Heart left ventricle (tissue), 13 donors: Measurements from ENCODE around the gene PCDHA1.

Source experiments
- CTCF ChIP-seq, 12 donors: fragments of 200-600 bp; sonication (generic) in 4 of 12; IDR thresholded peaks; one replicate each; pipeline versions ENCODE4 v1.5.0 to v1.8.0; 2018 to 2022; ENCODE audit warnings: antibody characterized with exemption in 12 of 12, mild to moderate bottlenecking in 5 of 12
- POLR2A ChIP-seq, 2 donors: fragments of 450-650 bp; IDR thresholded peaks; one replicate each; pipeline ENCODE4 v1.6.1; 2017; ENCODE audit warnings: antibody characterized with exemption in 2 of 2, mild to moderate bottlenecking in 2 of 2, moderate library complexity in 2 of 2
- donor health status: ischemic (EF 13 %, LVEDD 7.1; RV severe dilation, severe dysfunction).
- donor health status: DM: no; HTN: yes; CAD: no.
- donor health status: DM: no; HTN: no; CAD: no.
- donor health status: ischemic (EF 25% LVEDD 6.9; RV normal size, moderate dysfunction).
- donor health status: ischemic (EF 25% LVEDD 5.7; RV mildly dilated, moderate dysfunction).
- donor health status: ischemic (EF 35%, LVEDD 5.7; RV mildly dilated, moderate dysfunction).
- donor health status: nonischemic (EF 11% LVEDD 7.7; RV severe dilation, severe dysfunction).
- donor health status: DM: yes; HTN: yes; CAD: no.
- donor health status: PGD.
- donor health status: ischemic (EF 29% LVEDD 5.4; RV normal size, mild dysfunction).
- donor health status: nonischemic (EF 23%, LVEDD 6.1; RV moderate dilation, normal function).

DNA sequence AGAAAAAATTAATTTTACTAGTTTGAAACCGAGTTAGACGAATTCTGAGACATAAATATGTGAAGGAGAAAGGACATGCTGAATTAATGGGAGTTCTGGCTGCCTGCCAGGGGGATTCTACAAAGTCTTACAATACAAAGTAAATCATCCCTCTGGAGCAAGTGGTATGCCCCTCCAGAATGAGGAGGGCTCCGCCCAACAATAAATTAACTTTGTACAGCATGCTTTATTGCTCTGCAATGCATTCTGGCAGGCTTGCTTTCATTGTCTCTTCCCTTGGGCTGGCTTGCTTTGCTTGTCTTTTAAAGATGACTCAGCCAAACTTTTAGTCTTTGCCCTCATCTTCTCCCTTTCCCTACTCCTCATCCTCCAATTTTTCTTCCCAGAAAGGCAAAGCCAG lies 253.6 kb downstream of the PCDHA1 start:
- no peak for TF ChIP-seq CTCF (IDR thresholded peaks at IDR 0.05)
- TF ChIP-seq POLR2A (IDR thresholded peaks at IDR 0.05): no peak
